Measurements from ENCODE around the gene CROCC2.

The CROCC2 gene

GRCh38 chr2:241036964-241037421, 130.9 kb downstream of the CROCC2 start:
- TF ChIP-seq ZFX (IDR thresholded peaks at IDR 0.05): no peak
- no peak for TF ChIP-seq CTCF (conservative IDR thresholded peaks at IDR 0.05)
- H3K27ac ChIP-seq: no peak overlapping the region

DNA sequence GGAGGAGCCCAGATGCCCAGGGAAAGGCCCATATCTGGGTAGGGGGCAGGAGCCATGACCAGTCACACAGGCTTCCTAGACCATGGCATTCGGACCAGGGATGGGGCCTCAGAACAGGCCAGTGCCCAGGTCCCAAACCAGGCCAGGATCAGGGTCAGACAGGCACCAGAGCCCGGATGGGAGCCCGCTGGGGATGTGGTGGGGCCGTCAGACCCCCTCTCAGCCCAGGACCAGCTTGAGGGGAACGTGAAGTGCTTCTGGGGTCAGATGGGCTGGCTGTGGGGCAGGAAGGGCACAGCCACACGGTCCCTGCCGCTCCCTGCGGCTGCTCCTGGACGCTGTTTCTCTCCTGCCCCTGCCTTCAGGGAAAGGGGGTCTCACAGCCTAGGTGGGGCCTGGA, 131.4 kb downstream of the CROCC2 start:
- no peak overlapping the region for H3K27ac ChIP-seq

DNA sequence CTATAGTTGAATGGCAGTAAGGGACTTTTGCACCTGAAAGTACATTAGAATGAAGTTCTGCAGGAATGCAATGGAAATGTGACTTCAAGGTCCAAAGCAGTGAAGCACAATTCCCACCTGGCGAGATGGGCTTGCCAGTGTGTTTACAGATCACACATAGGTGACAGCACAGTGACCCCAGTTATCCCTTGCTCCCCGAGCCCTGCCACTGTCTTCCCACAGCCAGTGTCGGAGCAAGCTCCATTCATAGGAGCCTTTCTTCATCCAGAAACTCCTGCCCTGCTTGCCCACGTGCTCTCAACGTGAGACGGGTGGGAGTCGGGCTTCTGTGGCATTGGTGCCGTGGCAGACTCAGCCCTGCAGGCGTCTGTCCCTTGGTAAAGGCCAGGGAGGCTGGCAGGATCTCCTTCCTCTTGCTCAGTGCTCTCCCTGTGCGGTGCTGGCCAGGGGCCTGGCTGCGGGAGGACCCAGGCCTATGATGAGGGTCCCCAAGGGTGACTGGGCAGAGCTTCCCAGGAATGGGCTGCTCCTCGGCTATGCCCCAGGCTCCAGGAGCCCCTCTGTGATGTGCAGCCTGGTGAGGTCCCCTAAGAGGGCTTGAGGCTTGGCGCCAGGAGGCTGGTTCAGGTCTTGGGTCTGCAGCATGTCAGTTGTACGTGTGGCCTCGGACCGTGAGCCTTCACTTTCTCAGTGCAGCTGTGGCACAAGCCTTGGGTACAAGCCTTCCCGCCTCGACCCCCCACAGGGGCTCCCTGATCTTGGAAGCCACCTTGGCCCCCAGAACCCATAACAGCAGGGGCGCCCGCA, 132.4 kb downstream of the CROCC2 start:
- no peak overlapping the region for H3K27ac ChIP-seq
- TF ChIP-seq CTCF (conservative IDR thresholded peaks at IDR 0.05): no peak
- no peak for TF ChIP-seq ZFX (IDR thresholded peaks at IDR 0.05)

More for the DNA sequence above, 131.4 kb downstream of the CROCC2 start:
- TF ChIP-seq ZFX (IDR thresholded peaks at IDR 0.05) (no peak), CTCF (conservative IDR thresholded peaks at IDR 0.05) (no peak)

DNA sequence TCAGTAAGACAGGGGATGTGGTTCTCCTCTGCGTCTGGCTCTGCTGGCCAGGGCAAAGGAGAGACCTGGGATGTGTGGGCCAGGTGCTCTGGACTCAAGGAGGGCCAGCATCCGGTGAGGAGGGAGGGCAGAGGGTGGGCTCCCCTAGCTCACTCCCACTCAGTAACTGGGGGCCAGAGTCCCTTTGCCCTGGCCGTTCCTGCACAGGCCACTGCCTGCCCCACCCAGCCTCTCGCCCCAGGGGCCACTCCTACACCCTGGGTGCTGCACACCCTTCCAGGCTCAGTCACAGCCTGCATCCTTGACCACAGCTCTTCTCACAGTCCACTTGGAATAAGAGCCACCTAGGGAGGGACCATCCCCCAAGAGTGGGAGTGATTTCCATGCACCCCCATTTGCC, 133.3 kb downstream of the CROCC2 start:
- TF ChIP-seq CTCF (conservative IDR thresholded peaks at IDR 0.05) (no peak), ZFX (IDR thresholded peaks at IDR 0.05) (no peak)
- H3K27ac ChIP-seq: no peak overlapping the region

DNA sequence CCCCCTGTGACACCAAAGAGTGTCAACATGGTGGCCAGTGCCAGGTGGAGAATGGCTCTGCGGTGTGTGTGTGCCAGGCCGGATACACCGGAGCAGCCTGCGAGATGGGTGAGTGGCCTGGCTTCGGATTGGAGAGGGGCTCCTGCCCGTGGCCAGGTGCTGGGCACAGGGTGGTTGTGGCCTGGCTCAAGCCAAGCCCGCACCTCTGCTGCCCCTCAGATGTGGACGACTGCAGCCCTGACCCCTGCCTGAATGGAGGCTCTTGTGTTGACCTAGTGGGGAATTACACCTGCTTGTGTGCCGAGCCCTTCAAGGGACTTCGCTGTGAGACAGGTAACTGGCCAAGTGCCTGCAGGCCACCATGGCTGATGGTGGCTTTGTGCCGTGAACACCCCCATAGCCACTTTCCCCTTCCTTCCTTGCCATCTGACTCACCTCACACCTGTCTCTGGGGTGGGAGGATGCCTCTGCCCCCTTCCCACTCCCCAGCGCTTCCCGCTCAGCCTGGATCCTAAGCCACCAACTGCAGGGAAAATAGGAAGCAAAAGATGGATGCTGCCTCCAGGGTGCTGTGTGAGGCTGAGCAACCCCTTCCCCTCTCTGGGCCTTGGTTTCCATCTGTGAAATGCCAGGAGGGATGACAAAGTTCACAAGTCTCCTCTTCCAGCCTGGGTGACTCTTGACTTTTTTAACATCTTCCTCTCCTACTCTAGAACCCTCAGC, 134.1 kb downstream of the CROCC2 start:
- no peak for TF ChIP-seq ZFX (IDR thresholded peaks at IDR 0.05)
- TF ChIP-seq CTCF (conservative IDR thresholded peaks at IDR 0.05): no peak
- no peak overlapping the region for H3K27ac ChIP-seq

GRCh38 chr2:241041589-241042158, 135.5 kb downstream of the CROCC2 start:
- TF ChIP-seq ZFX (IDR thresholded peaks at IDR 0.05) (no peak), CTCF (conservative IDR thresholded peaks at IDR 0.05) (no peak)
- H3K27ac ChIP-seq: no peak overlapping the region
